Measurements from ENCODE around the gene TRIL. TPM values are rescaled to one million over a fixed set of nuclear protein-coding genes. Genes with fewer than 3 reads are reported as not detected.

The TRIL gene
- total and polyA plus RNA-seq, 2 of the 13 experiments (the other 11 are each of a cell fraction or from before 2014, with no cell fraction given): 0.18 to 0.40 TPM

GRCh38 chr7:28999895-29000716 is 42.0 kb upstream of the TRIL start:
- TF ChIP-seq ZNF704 (CRISPR knock-in tag; IDR thresholded peaks at IDR 0.05; ENCODE audit: borderline replicate concordance) (no peak), MAZ (IDR thresholded peaks at IDR 0.05; ENCODE audit: borderline replicate concordance, low read depth, low read length) (no peak), MAZ (CRISPR knock-in tag; IDR thresholded peaks at IDR 0.05; ENCODE audit: low read depth) (no peak), TCF7L2 (IDR thresholded peaks at IDR 0.05; ENCODE audit: low read depth, low read length) (no peak), FOSL1 (CRISPR knock-in tag; IDR thresholded peaks at IDR 0.05; ENCODE audit: borderline replicate concordance) (no peak), HMG20A (CRISPR knock-in tag; IDR thresholded peaks at IDR 0.05; ENCODE audit: borderline replicate concordance) (no peak), ATAD3A (CRISPR knock-in tag; IDR thresholded peaks at IDR 0.05) (no peak)
- intact Hi-C loops (cut with micrococcal nuclease; ENCODE audit: unreplicated experiment): no loop called here
- Histone ChIP-seq H3K27ac (ENCODE audit: extremely low read length, insufficient read depth, low read length) (no peak overlapping the region), H3K27me3 (ENCODE audit: control insufficient read depth in 1 of 2, insufficient read depth in 2 of 2, low read length in 2 of 2) (no peaks in the 10 kb centered on the region), H3K36me3 (replicated peaks in 1 of 2; ENCODE audit: control insufficient read depth in 1 of 2, insufficient read depth in 2 of 2, low read length in 2 of 2) (no peaks in the 10 kb centered on the region), H4K20me1 (ENCODE audit: insufficient read depth, low read length) (no peaks in the 10 kb centered on the region), H2AFZ (ENCODE audit: low read length) (no peak overlapping the region), H3K4me2 (ENCODE audit: low read depth, low read length) (no peak overlapping the region), H3K4me1 (ENCODE audit: insufficient read depth, low read length) (peaks cover 14% of the 10 kb centered on the region), H3K79me2 (ENCODE audit: insufficient read depth, low read length) (no peaks in the 10 kb centered on the region), H3K4me3 (replicated peaks in 1 of 3; ENCODE audit: insufficient read depth in 1 of 3, low read depth in 2 of 3, low read length in 3 of 3) (no peak overlapping the region), H3K9me3 (ENCODE audit: low read length) (no peaks in the 10 kb centered on the region), H3K9ac (ENCODE audit: insufficient read depth, low read depth, low read length) (no peak overlapping the region)
- in situ Hi-C loops (cut with HindIII; ENCODE audit: extremely low pct_ligation_motif_present, low pct_unique_long_range_greater_than_20kb): no loop called here
- no TSS peak for BruUV-seq (replicated peaks)
- FAIRE-seq: no peak
- DNase-seq (ENCODE audit: low spot score): no peak
- CTCF ChIA-PET (ENCODE audit: low intra/inter-chr PET ratio, low total read pairs): no interaction called here
- POLR2A ChIA-PET: no interaction called here
- no peak for ATAC-seq
- WGBS (ENCODE audit: low lambda C conversion rate): 98% methylated on average over 12 of the region's 12 CpGs

GRCh38 chr7:28999427-28999826 is 41.3 kb upstream of the TRIL start:
- TF ChIP-seq ZNF337 (CRISPR knock-in tag; IDR thresholded peaks at IDR 0.05; ENCODE audit: borderline replicate concordance, low read depth): no peak
- TF ChIP-seq ZNF530 (CRISPR knock-in tag; IDR thresholded peaks at IDR 0.05; ENCODE audit: low read depth): no peak
- TF ChIP-seq SETDB1 (CRISPR knock-in tag; IDR thresholded peaks at IDR 0.05; ENCODE audit: borderline replicate concordance): no peak
- no peak for TF ChIP-seq GFI1 (CRISPR knock-in tag; IDR thresholded peaks at IDR 0.05; ENCODE audit: borderline replicate concordance)
- TF ChIP-seq KMT2A (CRISPR knock-in tag; IDR thresholded peaks at IDR 0.05): no peak
- TF ChIP-seq ZNF543 (CRISPR knock-in tag; IDR thresholded peaks at IDR 0.05): no peak
- no peak for TF ChIP-seq GMEB1 (CRISPR knock-in tag; IDR thresholded peaks at IDR 0.05; ENCODE audit: borderline replicate concordance)
- TF ChIP-seq FOXA3 (CRISPR knock-in tag; IDR thresholded peaks at IDR 0.05): no peak
- no peak for TF ChIP-seq POLR2G (IDR thresholded peaks at IDR 0.05; ENCODE audit: low read depth, low read length)
- ChIA-PET POLR2A (no interaction called here), CTCF (ENCODE audit: low intra/inter-chr PET ratio, low total read pairs) (no interaction called here)
- ATAC-seq (no peak), DNase-seq (ENCODE audit: low spot score) (no peak), FAIRE-seq (no peak)
- no peaks in the 10 kb centered on the region for H3K9me3 ChIP-seq (ENCODE audit: low read length)
- intact Hi-C loops (cut with micrococcal nuclease; ENCODE audit: unreplicated experiment): no loop called here
- no peaks in the 10 kb centered on the region for H3K27me3 ChIP-seq (ENCODE audit: control insufficient read depth in 1 of 2, insufficient read depth in 2 of 2, low read length in 2 of 2)
- no TSS peak for BruUV-seq (replicated peaks)
- no peak overlapping the region for H2AFZ ChIP-seq (ENCODE audit: low read length)
- H3K4me3 ChIP-seq (replicated peaks in 1 of 3; ENCODE audit: insufficient read depth in 1 of 3, low read depth in 2 of 3, low read length in 3 of 3): no peak overlapping the region
- in situ Hi-C loops (cut with HindIII; ENCODE audit: extremely low pct_ligation_motif_present, low pct_unique_long_range_greater_than_20kb): no loop called here
- no peak overlapping the region for H3K27ac ChIP-seq (ENCODE audit: extremely low read length, insufficient read depth, low read length)
- H3K79me2 ChIP-seq (ENCODE audit: insufficient read depth, low read length): no peaks in the 10 kb centered on the region
- H3K36me3 ChIP-seq (replicated peaks in 1 of 2; ENCODE audit: control insufficient read depth in 1 of 2, insufficient read depth in 2 of 2, low read length in 2 of 2): no peaks in the 10 kb centered on the region
- WGBS (ENCODE audit: low lambda C conversion rate): 98% methylated on average over 5 of the region's 5 CpGs
- H3K9ac ChIP-seq (ENCODE audit: insufficient read depth, low read depth, low read length): no peak overlapping the region
- no peak overlapping the region for H3K4me2 ChIP-seq (ENCODE audit: low read depth, low read length)
- H3K4me1 ChIP-seq (ENCODE audit: insufficient read depth, low read length): peaks cover 14% of the 10 kb centered on the region
- H4K20me1 ChIP-seq (ENCODE audit: insufficient read depth, low read length): no peaks in the 10 kb centered on the region

All from HepG2 (cell line).